HepG2 (cell line): ENCODE results near the gene PTPN18. TPM values are rescaled to one million over a fixed set of nuclear protein-coding genes. Genes with fewer than 3 reads are reported as not detected.

Source experiments
- FOXA1 ChIP-seq, 2 experiments: fragments of 450-650 bp in 1 of 2; sonication (generic) in 1 of 2; formaldehyde crosslinking in 1 of 2; IDR thresholded peaks; 2 replicates each; pipeline versions ENCODE4 v1.4.0 to v1.6.1; 2016 to 2020; ENCODE audit warnings: missing genetic modification reagents in 1 of 2
- FOXK2 ChIP-seq: fragments of 450-650 bp; IDR thresholded peaks from 2 replicates; pipeline ENCODE4 v1.6.1; 2016
- MAFK ChIP-seq, 2 experiments: IDR thresholded peaks in 1 of 2; conservative IDR thresholded peaks in 1 of 2; 2 replicates each; pipeline ENCODE4 v1.6.1; 2011; ENCODE audit warnings: improper control_type of control experiment in 2 of 2, low read length in 2 of 2
- MIER2 ChIP-seq: IDR thresholded peaks from 2 replicates; pipeline ENCODE4 v1.6.1; 2016; ENCODE audit warnings: missing biosample characterization, missing genetic modification reagents
- MXD1 ChIP-seq: sonication (generic); formaldehyde crosslinking; IDR thresholded peaks from 2 replicates; pipeline ENCODE4 v1.4.0; 2020; ENCODE audit warnings: mild to moderate bottlenecking, missing genetic modification reagents
- MXI1 ChIP-seq: IDR thresholded peaks from 3 replicates; pipeline ENCODE4 v1.6.1; 2012; ENCODE audit warnings: low read depth, low read length, inconsistent platforms, borderline replicate concordance
- MYNN ChIP-seq: sonication (generic); formaldehyde crosslinking; IDR thresholded peaks from 2 replicates; pipeline ENCODE4 v1.4.0; 2020; ENCODE audit warnings: mild to moderate bottlenecking, low read depth, missing genetic modification reagents
- NCOR1 ChIP-seq: fragments of 200-600 bp; sonication (generic); IDR thresholded peaks from 2 replicates; pipeline ENCODE4 v1.7.0; 2017; ENCODE audit warnings: antibody characterized with exemption, low read length, borderline replicate concordance
- POLR2A ChIP-seq, 2 experiments: IDR thresholded peaks; 2 replicates each; pipeline ENCODE4 v1.6.1; 2011; ENCODE audit warnings: low read depth in 2 of 2, low read length in 2 of 2, mild to moderate bottlenecking in 1 of 2, moderate library complexity in 1 of 2; ENCODE audit not compliant: insufficient read depth in 1 of 2
- PTBP1 ChIP-seq: fragments of 200-400 bp; formaldehyde crosslinking; IDR thresholded peaks from 2 replicates; pipeline ENCODE4 v1.6.1; 2018; ENCODE audit warnings: low read length, low read depth; ENCODE audit not compliant: poor library complexity, severe bottlenecking
- TERF1 ChIP-seq: sonication (generic); formaldehyde crosslinking; IDR thresholded peaks from 2 replicates; pipeline ENCODE4 v1.8.0; 2022; ENCODE audit warnings: mild to moderate bottlenecking, missing genetic modification reagents, moderate library complexity
- ZBTB10 ChIP-seq: sonication (generic); formaldehyde crosslinking; IDR thresholded peaks from 2 replicates; pipeline ENCODE4 v1.4.0; 2020; ENCODE audit warnings: missing genetic modification reagents, borderline replicate concordance
- ZBTB20 ChIP-seq: sonication (generic); formaldehyde crosslinking; IDR thresholded peaks from 2 replicates; pipeline ENCODE4 v1.8.1; 2023; ENCODE audit warnings: missing genetic modification reagents, low read depth, mild to moderate bottlenecking, borderline replicate concordance
- ZBTB7A ChIP-seq: sonication (generic); formaldehyde crosslinking; IDR thresholded peaks from 2 replicates; pipeline ENCODE4 v1.8.0; 2022; ENCODE audit warnings: mild to moderate bottlenecking, missing genetic modification reagents
- ZIK1 ChIP-seq: sonication (generic); formaldehyde crosslinking; IDR thresholded peaks from 2 replicates; pipeline ENCODE4 v1.5.0; 2020; ENCODE audit warnings: mild to moderate bottlenecking, low read depth, missing genetic modification reagents, borderline replicate concordance
- ZNF33B ChIP-seq: sonication (generic); formaldehyde crosslinking; IDR thresholded peaks from 2 replicates; pipeline ENCODE4 v1.5.1; 2020; ENCODE audit warnings: mild to moderate bottlenecking, missing genetic modification reagents
- polyA plus RNA-seq, 8 experiments: library from polyadenylated mRNA; depleted of rRNA in 3 of 8; stranded (reverse) in 7 of 8; unstranded in 1 of 8; fragments of >200 nt; fragmentation: Illumina TruSeq in 4 of 8; extraction: Trizol in 4 of 8; gene quantifications; 2 replicates each; pipeline versions ENCODE4 v1.2.1 to v1.2.3, GENCODE V29; 2011 to 2016; ENCODE audit warnings: low read depth in 4 of 8, missing spikeins in 1 of 8, mixed read lengths in 1 of 8; ENCODE audit not compliant: insufficient read depth in 1 of 8
- total RNA-seq, 5 experiments: library from RNA; depleted of rRNA; stranded (reverse); fragments of >200 nt; fragmentation: Illumina TruSeq; extraction: Trizol; gene quantifications; 2 replicates each; pipeline ENCODE4 v1.2.3, GENCODE V29; 2016; ENCODE audit warnings: low read depth in 1 of 5
- TF ChIP-seq, protein P1 (sequence below), 2 experiments: IDR thresholded peaks; 2 replicates each; pipeline ENCODE4 v1.6.1; 2011 to 2012; ENCODE audit warnings: low read length in 2 of 2, borderline replicate concordance in 1 of 2, low read depth in 1 of 2, mild to moderate bottlenecking in 1 of 2, moderate library complexity in 1 of 2
- TF ChIP-seq, protein P2 (sequence below): sonication (generic); formaldehyde crosslinking; IDR thresholded peaks from 2 replicates; pipeline ENCODE4 v1.4.0; 2020; ENCODE audit warnings: missing genetic modification reagents

Gene PTPN18
- total and polyA plus RNA-seq, 2 of the 13 experiments (the other 11 are each of a cell fraction or from before 2014, with no cell fraction given), result 14.8 to 39.6 TPM

- TF ChIP-seq MAFK (conservative IDR thresholded peaks at IDR 0.05 in 1 of 2, IDR thresholded peaks at IDR 0.05 in 1 of 2; ENCODE audit: low read length in 2 of 2), result no peak
- TF ChIP-seq, protein P1, sequence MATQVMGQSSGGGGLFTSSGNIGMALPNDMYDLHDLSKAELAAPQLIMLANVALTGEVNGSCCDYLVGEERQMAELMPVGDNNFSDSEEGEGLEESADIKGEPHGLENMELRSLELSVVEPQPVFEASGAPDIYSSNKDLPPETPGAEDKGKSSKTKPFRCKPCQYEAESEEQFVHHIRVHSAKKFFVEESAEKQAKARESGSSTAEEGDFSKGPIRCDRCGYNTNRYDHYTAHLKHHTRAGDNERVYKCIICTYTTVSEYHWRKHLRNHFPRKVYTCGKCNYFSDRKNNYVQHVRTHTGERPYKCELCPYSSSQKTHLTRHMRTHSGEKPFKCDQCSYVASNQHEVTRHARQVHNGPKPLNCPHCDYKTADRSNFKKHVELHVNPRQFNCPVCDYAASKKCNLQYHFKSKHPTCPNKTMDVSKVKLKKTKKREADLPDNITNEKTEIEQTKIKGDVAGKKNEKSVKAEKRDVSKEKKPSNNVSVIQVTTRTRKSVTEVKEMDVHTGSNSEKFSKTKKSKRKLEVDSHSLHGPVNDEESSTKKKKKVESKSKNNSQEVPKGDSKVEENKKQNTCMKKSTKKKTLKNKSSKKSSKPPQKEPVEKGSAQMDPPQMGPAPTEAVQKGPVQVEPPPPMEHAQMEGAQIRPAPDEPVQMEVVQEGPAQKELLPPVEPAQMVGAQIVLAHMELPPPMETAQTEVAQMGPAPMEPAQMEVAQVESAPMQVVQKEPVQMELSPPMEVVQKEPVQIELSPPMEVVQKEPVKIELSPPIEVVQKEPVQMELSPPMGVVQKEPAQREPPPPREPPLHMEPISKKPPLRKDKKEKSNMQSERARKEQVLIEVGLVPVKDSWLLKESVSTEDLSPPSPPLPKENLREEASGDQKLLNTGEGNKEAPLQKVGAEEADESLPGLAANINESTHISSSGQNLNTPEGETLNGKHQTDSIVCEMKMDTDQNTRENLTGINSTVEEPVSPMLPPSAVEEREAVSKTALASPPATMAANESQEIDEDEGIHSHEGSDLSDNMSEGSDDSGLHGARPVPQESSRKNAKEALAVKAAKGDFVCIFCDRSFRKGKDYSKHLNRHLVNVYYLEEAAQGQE (IDR thresholded peaks at IDR 0.05; ENCODE audit: borderline replicate concordance in 1 of 2, low read depth in 1 of 2, low read length in 2 of 2), result no peak; a peak in 1 of 4 replicates
- TF ChIP-seq MXD1 (CRISPR knock-in tag), result no peak
- TF ChIP-seq, protein P2, sequence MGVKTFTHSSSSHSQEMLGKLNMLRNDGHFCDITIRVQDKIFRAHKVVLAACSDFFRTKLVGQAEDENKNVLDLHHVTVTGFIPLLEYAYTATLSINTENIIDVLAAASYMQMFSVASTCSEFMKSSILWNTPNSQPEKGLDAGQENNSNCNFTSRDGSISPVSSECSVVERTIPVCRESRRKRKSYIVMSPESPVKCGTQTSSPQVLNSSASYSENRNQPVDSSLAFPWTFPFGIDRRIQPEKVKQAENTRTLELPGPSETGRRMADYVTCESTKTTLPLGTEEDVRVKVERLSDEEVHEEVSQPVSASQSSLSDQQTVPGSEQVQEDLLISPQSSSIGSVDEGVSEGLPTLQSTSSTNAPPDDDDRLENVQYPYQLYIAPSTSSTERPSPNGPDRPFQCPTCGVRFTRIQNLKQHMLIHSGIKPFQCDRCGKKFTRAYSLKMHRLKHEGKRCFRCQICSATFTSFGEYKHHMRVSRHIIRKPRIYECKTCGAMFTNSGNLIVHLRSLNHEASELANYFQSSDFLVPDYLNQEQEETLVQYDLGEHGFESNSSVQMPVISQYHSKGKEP, result no peak
- no peak for TF ChIP-seq ZIK1
- TF ChIP-seq ZBTB20, result no peak
- TF ChIP-seq NCOR1, result peak; percentile 46; the same call in 1 of the 2 replicates
- TF ChIP-seq POLR2A (IDR thresholded peaks at IDR 0.05; ENCODE audit: insufficient read depth in 1 of 2, low read depth in 2 of 2, low read length in 2 of 2), result peak; percentile 73 to 89
- no peak for TF ChIP-seq TERF1 (CRISPR knock-in tag)
- no peak for TF ChIP-seq FOXA1 (IDR thresholded peaks at IDR 0.05)
- no peak for TF ChIP-seq FOXA1 (CRISPR knock-in tag; IDR thresholded peaks at IDR 0.05)
- TF ChIP-seq FOXK2, result no peak
- TF ChIP-seq ZBTB7A (CRISPR knock-in tag), result no peak
- no peak for TF ChIP-seq ZNF33B (CRISPR knock-in tag)
- no peak for TF ChIP-seq PTBP1
- TF ChIP-seq MYNN (CRISPR knock-in tag), result no peak; the same call in 1 of the 2 replicates
- TF ChIP-seq MXI1, result peak; percentile 73; the same call in 1 of the 3 replicates
- no peak; the same call in 1 of the 2 replicates for TF ChIP-seq ZBTB10
- no peak; the same call in 1 of the 2 replicates for TF ChIP-seq MIER2 (CRISPR knock-in tag)
These were observed 13.8 kb upstream of the PTPN18 start (continued) for GRCh38 chr2:130342020-130342532.
